ENCODE results near the gene INCA1. TPM values are rescaled to one million over a fixed set of nuclear protein-coding genes. Genes with fewer than 3 reads are reported as not detected.

INCA1 gene
- total and polyA plus RNA-seq, 2 of the 8 experiments (the other 6 are each of a cell fraction or from before 2014, with no cell fraction given): 0.89 to 1.4 TPM

DNA sequence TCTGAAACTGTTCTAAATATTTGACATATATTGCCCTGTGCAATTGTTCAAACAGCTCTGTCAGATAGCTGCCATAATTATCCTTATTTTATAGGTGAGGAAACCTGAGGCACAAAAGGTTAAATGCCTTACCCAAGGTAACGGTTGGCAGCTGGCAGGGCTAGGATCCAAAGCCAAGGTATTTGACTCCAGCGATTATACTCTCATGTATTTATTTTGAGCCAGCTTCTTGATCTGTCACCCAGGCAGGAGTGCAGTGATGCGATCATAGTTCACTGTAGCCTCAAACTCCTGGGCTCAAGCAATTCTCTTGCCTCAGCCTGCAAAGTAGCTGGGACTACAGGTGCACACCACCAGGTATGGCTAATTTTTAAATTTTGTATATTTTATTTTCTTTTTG is 39.2 kb downstream of the INCA1 start:
- H3K79me1 ChIP-seq (ENCODE audit: low read depth, low read length): 0 out of 2 replicates have a peak, but pooled peaks cover 2% of the 10 kb centered on the region
- H4K8ac ChIP-seq (ENCODE audit: extremely low read depth, insufficient read depth, low read length): no peak overlapping the region
- WGBS, 2 experiments (ENCODE audit: extremely low coverage in 1 of 2, insufficient coverage in 1 of 2, insufficient read length in 1 of 2, insufficient replicate concordance in 2 of 2, low coverage in 1 of 2, low lambda C conversion rate in 2 of 2, missing lambda C conversion rate in 1 of 2): 91% methylated on average over 3 of the region's 3 CpGs; no CpG with 5 or more reads in 1 of the 2 experiments
- H3K23me2 ChIP-seq (ENCODE audit: low read depth, low read length): no peaks in the 10 kb centered on the region
- no peak overlapping the region for H3K9ac ChIP-seq (replicated peaks in 1 of 4; ENCODE audit: extremely low read depth in 1 of 4, low read depth in 3 of 4, low read length in 3 of 4)
- DNase-seq (ENCODE audit: low read depth in 1 of 2, low spot score in 2 of 2): no peak
- H4K5ac ChIP-seq (ENCODE audit: insufficient read length, low read depth, low read length): no peak overlapping the region
- no peaks in the 10 kb centered on the region for H3K9me3 ChIP-seq (ENCODE audit: insufficient read depth in 2 of 2, low read depth in 1 of 2, low read length in 1 of 2)
- H3K36me3 ChIP-seq (ENCODE audit: control insufficient read depth in 2 of 4, insufficient read depth in 4 of 4, low read length in 3 of 4): peaks cover 0 to 2% (median 0%) of the 10 kb centered on the region in 4 experiments; a peak in 2 of 8 replicates
- no peak overlapping the region for H3K4me2 ChIP-seq (ENCODE audit: insufficient read depth in 1 of 2, low read depth in 2 of 2, low read length in 2 of 2)
- H2BK20ac ChIP-seq (ENCODE audit: low read length): no peak overlapping the region
- no peak overlapping the region for H2BK15ac ChIP-seq (ENCODE audit: low read length)
- H4K91ac ChIP-seq (replicated peaks; ENCODE audit: insufficient read length, low read length): no peak overlapping the region
- H2AK5ac ChIP-seq (ENCODE audit: low read depth, low read length): no peak overlapping the region
- H3K4me1 ChIP-seq (replicated peaks in 1 of 4; ENCODE audit: control insufficient read depth in 3 of 4, insufficient read depth in 4 of 4, low read length in 3 of 4): peaks cover 0 to 10% (median 6%) of the 10 kb centered on the region in 4 experiments; a peak in 5 of 7 replicates
- no peak overlapping the region for H3K23ac ChIP-seq (ENCODE audit: insufficient read length)
- FAIRE-seq: no peak
- no peak overlapping the region for H3K4me3 ChIP-seq (ENCODE audit: extremely low read depth in 1 of 4, insufficient read depth in 2 of 4, low read depth in 3 of 4, low read length in 4 of 4)
- peaks cover 0 to 3% of the 10 kb centered on the region in 2 experiments for H4K20me1 ChIP-seq (replicated peaks in 1 of 2; ENCODE audit: control insufficient read depth in 1 of 2, insufficient read depth in 2 of 2, low read length in 2 of 2)
- CTCF ChIA-PET (ENCODE audit: partially characterized antibody): interaction anchor here (1.3 to 4.3 kb wide), 4 partner anchors 9 to 22 kb away, joined by 4 to 32 read pairs (median 12); partner anchors contain the start of genes RNF167, SLC25A11 and SPAG7
- H3K56ac ChIP-seq (replicated peaks; ENCODE audit: insufficient read length, low read depth, low read length): no peak overlapping the region
- H3K4ac ChIP-seq (replicated peaks; ENCODE audit: insufficient read length, low read depth, low read length): no peak overlapping the region
- H2BK12ac ChIP-seq (ENCODE audit: low read depth, low read length): no peak overlapping the region
- H3K27ac ChIP-seq (ENCODE audit: low read depth, low read length): no peak overlapping the region
- no peak overlapping the region for H3K14ac ChIP-seq (ENCODE audit: insufficient read length)
- no peak overlapping the region for H3K18ac ChIP-seq (ENCODE audit: extremely low read depth, low read length)
- no peaks in the 10 kb centered on the region for H3K79me2 ChIP-seq (ENCODE audit: control insufficient read depth in 1 of 2, insufficient read depth in 2 of 2, low read length in 2 of 2)
- no peak overlapping the region for H2BK120ac ChIP-seq (replicated peaks; ENCODE audit: low read depth, low read length)
- H2AFZ ChIP-seq (ENCODE audit: low read length): no peak overlapping the region
- POLR2A ChIA-PET (ENCODE audit: partially characterized antibody): interaction anchor here (27.4 to 32.4 kb wide), 2 partner anchors 2 to 11 kb away, joined by 987 read pairs; partner anchors contain the start of genes ENO3, PFN1, RNF167 and SLC25A11
- no peaks in the 10 kb centered on the region for H3K27me3 ChIP-seq (replicated peaks in 1 of 4; ENCODE audit: control insufficient read depth in 3 of 4, extremely low read depth in 1 of 4, insufficient read depth in 3 of 4, low read length in 3 of 4)
- H2BK5ac ChIP-seq (ENCODE audit: low read depth, low read length): no peak overlapping the region

Data from H1 (cell line).